ENCODE results near the gene MROH8.

MROH8 gene

DNA sequence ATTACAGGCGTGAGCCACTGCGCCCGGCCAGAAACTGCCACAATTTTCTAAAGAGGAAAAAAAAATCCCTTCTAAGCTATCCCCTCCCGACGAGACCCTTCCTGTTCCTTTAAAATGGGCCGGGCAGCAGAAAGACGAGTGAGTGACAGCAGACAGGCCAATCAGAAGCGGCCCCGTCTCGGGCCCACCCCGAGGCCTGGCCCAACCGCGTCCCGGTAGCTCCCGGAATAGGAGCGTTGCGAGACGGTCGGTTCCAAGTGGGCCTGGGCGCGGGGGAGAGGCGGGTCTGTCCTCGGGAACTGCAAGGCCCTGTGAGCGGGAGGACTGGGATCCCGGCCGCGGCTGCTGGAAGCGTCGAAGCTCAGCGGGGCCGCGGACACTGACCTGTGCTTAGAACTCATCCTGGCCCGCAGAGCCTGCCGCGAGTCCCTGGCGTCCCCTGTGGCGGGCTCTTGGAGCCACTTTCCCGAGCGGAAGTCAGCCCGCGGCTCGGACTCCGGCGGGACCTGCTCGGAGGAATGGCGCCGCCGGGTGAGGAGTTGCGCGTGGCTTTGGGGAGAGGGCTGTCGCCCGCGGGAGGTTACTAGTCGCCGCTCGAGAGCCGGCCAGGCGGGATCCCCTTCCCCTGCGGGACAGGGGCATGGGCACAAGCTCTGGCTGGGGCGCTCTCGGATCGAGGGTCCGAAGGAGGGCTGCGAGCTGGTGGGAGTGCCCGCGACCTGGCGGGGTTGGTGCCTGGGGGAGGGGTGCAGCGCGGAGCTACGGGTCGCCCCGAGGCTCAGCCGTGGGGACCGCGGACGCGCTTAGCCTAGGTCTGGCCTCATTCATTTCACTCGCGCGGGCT is at the start of gene MROH8, which contains the start of gene RPN2:
Gene MROH8, minus strand, starts transcription at position 710 of the 844 bp plus-strand sequence.
Gene RPN2, plus strand, starts transcription at position 492 of the 844 bp plus-strand sequence. Its CDS starts 27 bp downstream, at position 519.
- peak; percentile 93 to 94 for DNase-seq

GRCh38 chr20:37228656-37229055 is 49.3 kb upstream of the MROH8 start:
- DNase-seq, result no peak

DNA sequence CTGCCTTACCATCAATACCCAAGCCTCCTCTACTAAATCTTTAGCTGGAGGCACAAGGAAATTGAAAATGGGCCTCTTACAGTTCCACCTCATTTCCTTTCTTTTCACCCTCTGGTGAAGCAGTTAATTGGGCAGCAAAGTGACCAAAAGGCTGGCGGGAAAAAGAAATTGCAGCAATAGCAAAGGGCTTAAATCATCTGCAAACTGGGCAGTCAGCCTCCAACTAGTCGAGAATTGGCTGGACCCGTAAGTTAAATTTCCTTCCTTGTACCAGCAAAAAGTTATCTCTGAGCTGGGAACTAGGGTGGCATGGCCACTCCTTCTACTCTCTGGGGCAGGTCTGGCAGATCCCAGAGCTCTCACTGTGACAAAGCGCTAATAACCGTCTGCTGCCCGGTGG is 48.7 kb upstream of the MROH8 start:
- no peak for DNase-seq

GRCh38 chr20:37226889-37227288 is 47.5 kb upstream of the MROH8 start:
- DNase-seq, result no peak

- DNase-seq, result no peak
Measured at GRCh38 chr20:37225146-37225545, 45.8 kb upstream of the MROH8 start.

- DNase-seq, result peak; percentile 14 to 50
Measured at GRCh38 chr20:37223053-37223452, 43.7 kb upstream of the MROH8 start.

DNA sequence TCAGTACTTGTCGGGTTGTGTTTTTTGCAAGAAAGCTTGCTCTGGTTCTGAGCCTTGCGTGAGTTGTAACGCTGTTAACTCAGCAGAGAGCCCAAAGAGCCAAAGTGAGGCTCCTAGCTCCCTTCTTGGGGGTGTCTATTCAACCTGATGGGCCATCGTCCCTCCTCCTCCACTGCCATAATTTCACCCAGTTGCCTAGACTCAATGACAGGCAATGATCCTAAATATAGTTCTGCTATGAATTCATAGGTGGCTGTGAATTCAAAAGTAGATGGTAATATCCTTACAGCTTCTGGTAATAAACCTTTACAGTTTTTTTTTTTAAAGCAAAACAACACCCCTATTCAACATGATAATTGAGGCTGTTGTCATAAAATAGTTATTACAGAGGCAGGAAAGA is 42.7 kb upstream of the MROH8 start:
- no peak for DNase-seq

GRCh38 chr20:37220731-37221130 is 41.4 kb upstream of the MROH8 start:
- no peak for DNase-seq

DNA sequence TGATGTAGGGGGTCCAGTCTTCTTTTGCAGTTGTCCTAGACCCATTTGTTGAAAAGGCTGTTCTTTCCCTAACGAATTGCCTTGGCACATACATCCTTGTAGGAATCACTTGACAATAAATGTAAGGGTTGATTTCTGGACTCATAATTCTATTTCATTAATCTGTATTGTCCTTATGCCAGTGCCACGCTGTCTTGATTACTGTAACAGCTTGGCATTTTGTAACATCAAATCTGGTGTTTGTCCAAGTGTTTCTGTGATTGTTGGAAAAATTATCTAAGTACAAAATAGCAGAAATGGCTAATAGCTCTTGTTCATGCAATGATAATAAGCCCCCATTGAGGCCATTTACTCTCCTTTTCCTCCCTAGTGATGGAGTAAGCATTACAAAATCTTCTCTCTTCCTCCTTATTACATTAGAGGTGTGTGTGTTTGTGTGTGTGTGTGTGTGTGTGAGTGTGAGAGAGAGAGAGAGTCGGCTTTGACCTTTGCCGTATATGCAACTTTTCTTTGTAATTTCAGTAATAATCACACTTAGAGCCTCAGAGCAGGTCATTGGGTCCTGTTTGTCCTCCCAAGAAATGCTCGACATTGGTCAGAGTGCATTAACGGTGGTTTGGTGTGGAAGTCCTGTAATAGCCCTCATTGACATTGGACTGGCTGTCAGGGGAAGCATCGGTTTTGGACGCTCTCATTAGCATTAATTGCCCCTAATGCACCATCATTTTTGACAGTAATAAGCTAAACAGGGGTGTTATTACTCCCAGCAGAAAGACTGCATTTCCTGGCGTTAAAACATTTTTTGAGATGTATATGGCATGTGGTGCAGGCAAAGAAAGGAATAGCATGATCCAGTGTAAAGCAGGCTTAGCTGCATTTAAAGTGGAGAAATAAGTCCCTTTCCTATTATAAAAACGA is 40.7 kb upstream of the MROH8 start:
- DNase-seq, result no peak

DNA sequence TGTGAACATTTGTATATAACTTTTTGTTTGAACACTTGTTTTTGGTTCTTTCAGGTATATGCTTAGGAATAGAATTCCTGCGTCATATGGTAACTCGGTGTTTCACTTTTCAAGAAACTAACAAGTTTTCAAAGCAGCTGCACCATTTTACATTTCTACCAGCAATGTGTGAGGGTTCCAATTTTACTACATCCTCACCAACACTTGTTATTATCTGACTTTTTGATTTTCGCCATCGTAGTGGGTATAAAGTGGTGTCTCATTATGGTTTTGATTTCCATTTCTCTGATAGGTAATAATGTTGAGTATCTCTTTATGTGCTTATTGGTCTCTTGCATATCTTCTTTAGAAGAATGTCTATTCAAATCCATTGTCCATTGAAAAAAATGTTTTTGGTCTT is 39.6 kb upstream of the MROH8 start:
- no peak for DNase-seq

GRCh38 chr20:37218441-37218840 is 39.1 kb upstream of the MROH8 start:
- no peak for DNase-seq

DNA sequence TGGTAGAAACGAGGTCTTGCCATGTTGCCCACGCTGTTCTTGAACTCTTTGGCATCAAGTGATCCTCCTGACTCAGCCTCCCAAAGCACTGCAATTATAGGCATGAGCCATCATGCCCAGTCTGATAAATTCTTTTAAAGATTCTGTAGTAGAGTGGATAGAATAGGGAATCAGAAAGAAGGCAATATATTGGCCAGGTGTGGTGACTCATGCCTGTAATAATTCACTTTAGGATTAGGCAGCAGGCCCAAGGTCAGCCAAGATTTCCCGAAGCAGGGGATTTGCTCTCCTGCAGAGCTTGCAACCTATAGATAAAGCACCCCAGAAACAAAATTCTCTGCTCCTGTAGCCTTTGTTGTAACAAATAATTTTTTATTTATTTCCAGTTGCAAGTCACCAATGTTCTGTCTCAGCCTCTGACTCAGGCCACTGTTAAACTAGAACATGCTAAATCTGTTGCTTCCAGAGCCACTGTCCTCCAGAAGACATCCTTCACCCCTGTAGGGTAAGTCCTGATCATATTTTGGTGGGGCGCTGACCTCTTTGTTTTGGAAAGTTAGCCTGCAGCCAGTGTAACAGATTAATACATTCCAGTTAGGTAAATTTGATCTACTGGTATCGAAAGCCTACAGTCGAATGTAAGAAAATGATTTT is 30.4 kb upstream of the MROH8 start:
- DNase-seq, result no peak

DNA sequence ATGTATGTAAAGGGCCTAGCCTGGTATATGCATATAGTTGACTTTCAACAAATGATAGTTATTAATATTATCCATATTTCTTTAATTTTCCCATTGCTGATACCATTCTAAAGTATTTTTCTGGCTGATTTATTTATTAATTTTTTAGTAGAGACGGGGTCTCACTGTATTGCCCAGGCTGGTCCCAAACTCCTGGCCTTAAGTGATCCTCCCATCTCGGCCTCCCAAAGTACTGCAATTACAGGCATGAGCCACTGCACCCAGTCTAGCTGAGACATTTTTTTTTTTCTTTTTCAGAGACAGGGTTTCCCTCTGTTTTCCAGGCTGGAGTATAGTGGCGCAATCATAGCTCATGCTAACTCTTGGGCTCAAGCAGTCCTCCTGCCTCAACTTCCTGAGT is 29.8 kb upstream of the MROH8 start:
- no peak for DNase-seq

DNA sequence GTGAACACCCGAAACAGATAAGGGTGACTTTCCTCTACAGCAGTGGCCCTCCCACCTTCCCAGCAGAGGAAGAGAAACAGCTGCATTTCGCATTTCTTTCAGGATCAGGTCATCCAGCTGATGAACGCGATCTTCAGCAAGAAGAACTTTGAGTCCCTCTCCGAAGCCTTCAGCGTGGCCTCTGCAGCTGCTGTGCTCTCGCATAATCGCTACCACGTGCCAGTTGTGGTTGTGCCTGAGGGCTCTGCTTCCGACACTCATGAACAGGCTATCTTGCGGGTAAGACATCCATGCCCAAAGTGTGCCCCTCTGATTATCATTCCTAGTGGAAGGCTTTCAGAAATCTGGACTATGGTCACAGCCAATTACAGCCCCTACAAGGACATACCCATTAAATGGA is 27.8 kb upstream of the MROH8 start:
- DNase-seq, result no peak

- DNase-seq, result no peak
Measured at GRCh38 chr20:37205794-37206193, 26.4 kb upstream of the MROH8 start.

GRCh38 chr20:37205130-37205529 is 25.8 kb upstream of the MROH8 start:
- no peak for DNase-seq

GRCh38 chr20:37204056-37204455 is 24.7 kb upstream of the MROH8 start:
- DNase-seq, result no peak

DNA sequence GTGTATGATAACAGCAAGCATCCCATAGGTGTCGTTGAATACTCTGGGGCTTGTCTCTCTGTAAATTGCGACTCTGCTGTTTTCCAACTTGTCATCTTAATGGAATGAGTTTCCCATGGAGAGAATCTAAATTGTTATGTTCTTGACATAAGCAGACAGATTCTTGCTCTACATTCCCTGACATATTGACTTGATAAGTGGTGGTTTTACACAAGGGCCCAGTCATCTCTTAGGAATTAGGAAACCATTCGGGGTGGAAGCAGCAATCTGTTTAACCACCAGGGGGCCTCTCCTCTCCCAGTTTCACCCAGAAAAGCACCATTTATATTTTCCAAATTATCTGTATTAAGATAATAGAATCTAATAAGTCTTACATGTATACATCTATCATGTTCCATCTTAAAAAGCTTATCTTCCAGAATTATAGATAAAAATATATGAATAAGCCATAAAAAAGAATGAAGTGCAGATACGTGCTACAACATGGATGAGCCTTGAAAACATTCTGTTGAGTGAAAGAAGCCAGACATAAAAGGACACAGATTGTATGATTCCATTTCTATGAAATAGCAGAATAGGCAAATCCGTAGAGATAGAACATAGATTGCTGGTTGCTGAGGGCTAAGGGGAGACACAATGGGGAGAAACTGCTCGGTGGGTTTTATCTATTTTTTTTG is 23.1 kb upstream of the MROH8 start:
- peak; percentile 9 to 33 for DNase-seq

- no peak for DNase-seq
Measured at GRCh38 chr20:37201827-37202162, 22.4 kb upstream of the MROH8 start.

DNA sequence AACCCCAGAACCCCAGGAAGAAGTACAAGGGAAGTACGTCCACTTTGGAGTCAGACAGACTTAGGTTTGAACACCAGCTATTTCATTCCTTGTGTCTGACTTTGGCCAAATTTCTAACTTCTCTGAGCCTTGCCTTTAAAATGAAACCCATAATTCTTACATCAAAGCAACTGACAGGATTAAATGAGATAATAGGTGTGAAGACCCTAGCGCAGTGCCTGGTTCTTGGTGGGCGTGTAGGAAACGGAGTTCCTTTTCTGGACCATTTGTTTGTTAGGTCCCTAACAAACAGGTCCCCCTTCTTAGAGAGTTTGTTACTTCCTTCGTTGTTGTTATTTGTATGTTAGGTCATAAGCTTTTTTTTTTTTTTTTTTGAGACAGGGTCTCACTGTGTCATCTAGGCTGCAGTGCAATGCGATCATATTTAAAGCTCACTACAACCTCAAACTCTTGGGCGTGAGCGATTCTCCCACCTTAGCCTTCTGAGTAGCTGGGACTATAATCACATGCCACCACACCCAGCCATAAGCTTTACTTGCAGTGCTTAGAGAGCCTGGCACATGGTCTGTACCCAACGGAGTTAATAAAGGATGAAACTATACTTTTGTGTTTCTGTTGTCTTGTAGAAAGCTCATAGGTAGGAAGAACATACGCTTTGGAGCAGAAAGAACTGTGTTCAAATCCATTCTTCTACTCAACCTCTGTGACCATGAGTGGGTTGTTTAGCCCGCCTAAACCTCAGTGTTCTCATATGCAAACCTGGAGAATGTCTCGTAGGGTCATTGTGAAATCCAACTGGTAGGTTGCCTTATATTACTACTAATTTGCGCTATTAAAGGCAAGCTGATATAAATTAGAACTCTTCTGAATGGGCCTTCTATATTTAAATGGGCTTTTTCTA is 21.8 kb upstream of the MROH8 start:
- no peak for DNase-seq

- DNase-seq, result no peak
Measured at GRCh38 chr20:37200376-37200775, 21.0 kb upstream of the MROH8 start.
